ENCODE measurements around the gene ISLR. TPM values are rescaled to one million over a fixed set of nuclear protein-coding genes. Genes with fewer than 3 reads are reported as not detected.

The ISLR gene
- total and polyA plus RNA-seq, 2 experiments from 2014 or later = 0.55 TPM; not detected in 1

DNA sequence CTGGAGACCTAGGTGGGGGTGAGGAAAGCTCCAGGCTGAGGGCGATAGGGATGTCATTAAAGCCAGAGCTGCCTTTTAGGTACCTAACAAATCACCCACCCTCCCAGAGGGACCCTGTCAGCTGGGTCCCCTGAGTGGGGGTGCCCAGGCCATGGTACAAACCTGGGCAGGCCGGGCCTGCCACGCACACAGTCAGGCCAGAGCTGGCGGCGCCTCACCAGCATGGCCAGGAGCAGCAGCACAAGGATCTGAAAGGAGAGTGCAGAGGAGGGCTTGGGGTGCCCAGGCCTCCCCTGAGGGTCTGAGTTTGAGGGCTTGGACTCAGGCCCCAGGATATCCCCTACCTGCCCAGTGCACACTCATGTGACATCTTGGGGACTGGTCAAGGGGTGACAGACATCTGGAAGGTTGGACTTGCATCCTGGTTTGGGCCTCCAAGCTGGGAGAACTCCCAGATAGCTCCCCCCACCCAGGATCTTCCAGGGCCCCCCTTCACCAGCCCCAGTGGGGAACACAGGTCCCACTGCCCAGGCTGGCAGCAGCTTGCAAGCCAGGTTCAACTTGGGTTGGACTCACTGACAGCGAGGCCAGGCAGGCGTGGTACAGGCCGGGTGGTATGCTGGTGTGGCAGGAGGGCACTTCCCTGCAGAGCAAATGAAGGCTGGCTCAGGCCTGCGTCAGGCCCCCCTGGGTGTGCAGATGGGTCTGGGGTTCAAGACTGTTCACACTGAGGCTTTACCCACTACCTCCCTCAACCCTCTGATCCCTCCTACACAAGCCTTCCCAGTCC, 23.9 kb downstream of the ISLR start:
- peaks cover 19% of the 10 kb centered on the region; the same call in 1 of the 2 replicates for H3K4me1 ChIP-seq (ENCODE audit: insufficient read depth)
- peaks cover 7% of the 10 kb centered on the region; the same call in 1 of the 2 replicates for H3F3A ChIP-seq (replicated peaks; ENCODE audit: low read depth)
- H3K4me2 ChIP-seq = no peak overlapping the region
- no peak overlapping the region for H2AFZ ChIP-seq
- no peak overlapping the region for H3K27ac ChIP-seq (ENCODE audit: low read depth)
- no peaks in the 10 kb centered on the region for H3K9me2 ChIP-seq (ENCODE audit: insufficient read depth)
- Mint-ChIP-seq H3K4me1 (peaks cover 30% of the 10 kb centered on the region), H3K4me3 (no peak overlapping the region), H3K27me3 (ENCODE audit: insufficient read depth, low read depth, poor library complexity) (peaks cover 16% of the 10 kb centered on the region), H3K27ac (no peak overlapping the region), H3K9me3 (no peaks in the 10 kb centered on the region), H3K36me3 (ENCODE audit: low read depth) (no peaks in the 10 kb centered on the region; the same call in 2 of the 3 replicates)
- H4K20me1 ChIP-seq (replicated peaks; ENCODE audit: insufficient read depth) = no peaks in the 10 kb centered on the region
- ATAC-seq (no peak), DNase-seq (ENCODE audit: low spot score) (no peak)
- no peaks in the 10 kb centered on the region for H3K79me2 ChIP-seq (replicated peaks; ENCODE audit: insufficient read depth)
- no peaks in the 10 kb centered on the region; the same call in 1 of the 2 replicates for H3K36me3 ChIP-seq (ENCODE audit: insufficient read depth)
- no peak overlapping the region for H3K4me3 ChIP-seq
- TF ChIP-seq, protein P1, sequence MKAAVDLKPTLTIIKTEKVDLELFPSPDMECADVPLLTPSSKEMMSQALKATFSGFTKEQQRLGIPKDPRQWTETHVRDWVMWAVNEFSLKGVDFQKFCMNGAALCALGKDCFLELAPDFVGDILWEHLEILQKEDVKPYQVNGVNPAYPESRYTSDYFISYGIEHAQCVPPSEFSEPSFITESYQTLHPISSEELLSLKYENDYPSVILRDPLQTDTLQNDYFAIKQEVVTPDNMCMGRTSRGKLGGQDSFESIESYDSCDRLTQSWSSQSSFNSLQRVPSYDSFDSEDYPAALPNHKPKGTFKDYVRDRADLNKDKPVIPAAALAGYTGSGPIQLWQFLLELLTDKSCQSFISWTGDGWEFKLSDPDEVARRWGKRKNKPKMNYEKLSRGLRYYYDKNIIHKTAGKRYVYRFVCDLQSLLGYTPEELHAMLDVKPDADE (IDR thresholded peaks at IDR 0.05) = no peak
- TF ChIP-seq REST (IDR thresholded peaks at IDR 0.05; ENCODE audit: unreplicated experiment) (no peak), CTCF (conservative IDR thresholded peaks at IDR 0.05; ENCODE audit: low read depth in 2 of 2) (no peak), EZH2 (IDR thresholded peaks at IDR 0.05; ENCODE audit: low read depth, unreplicated experiment) (no peak), POLR2AphosphoS5 (IDR thresholded peaks at IDR 0.05; ENCODE audit: low read depth) (no peak), EZH2phosphoT487 (IDR thresholded peaks at IDR 0.05; ENCODE audit: unreplicated experiment) (no peak), ZNF462 (CRISPR knock-in tag; IDR thresholded peaks at IDR 0.05) (no peak), ZNF331 (CRISPR knock-in tag; IDR thresholded peaks at IDR 0.05; ENCODE audit: low read depth) (no peak), STAT1 (IDR thresholded peaks at IDR 0.05; ENCODE audit: unreplicated experiment) (no peak)
- 0 out of 2 replicates have a peak, but pooled peaks cover 4% of the 10 kb centered on the region for H3K27me3 ChIP-seq (ENCODE audit: insufficient read depth)

Data from GM23338 (cell line).